IPS DF 6.9 (cell line): ENCODE measurements around the gene VAMP4.
"Not testable (repeated sequence)": the region's sequence is repeated elsewhere in the genome, so short reads cannot be mapped to it uniquely, and the experiment has no call there.

Experiments
- DNase-seq: peaks from one replicate; pipeline ENCODE4 v3.0.0-alpha.2; 2013; ENCODE audit warnings: low read depth, low spot score
- H3K27ac ChIP-seq: one replicate; pipeline ENCODE4 v1.5.1; 2013; ENCODE audit warnings: low read length, control low read depth
- H3K27me3 ChIP-seq: 2 replicates; pipeline ENCODE4 v1.6.1; 2013; ENCODE audit warnings: mild to moderate bottlenecking, low read length; ENCODE audit not compliant: control insufficient read depth, insufficient read depth
- H3K36me3 ChIP-seq: 2 replicates; pipeline ENCODE4 v1.6.1; 2013; ENCODE audit warnings: low read length; ENCODE audit not compliant: control insufficient read depth, insufficient read depth
- H3K4me1 ChIP-seq: 2 replicates; pipeline ENCODE4 v1.6.1; 2013; ENCODE audit warnings: low read length; ENCODE audit not compliant: control insufficient read depth, insufficient read depth
- H3K4me3 ChIP-seq: 2 replicates; pipeline ENCODE4 v1.5.1; 2013; ENCODE audit warnings: mild to moderate bottlenecking, low read length
- H3K9me3 ChIP-seq: 2 replicates; pipeline ENCODE4 v1.6.1; 2013; ENCODE audit warnings: low read length, inconsistent platforms; ENCODE audit not compliant: control insufficient read depth, insufficient read depth
- WGBS: extraction: QIAGEN DNeasy Blood & Tissue Kit; methylation state at CpG from one replicate; pipeline ENCODE4 v1.1.7; 2013; ENCODE audit warnings: mixed read lengths, missing lambda C conversion rate; ENCODE audit not compliant: insufficient read length, insufficient coverage; 5-methylcytosine and 5-hydroxymethylcytosine counted together

Gene VAMP4

GRCh38 chr1:171736196-171736595 lies 5.7 kb downstream of the VAMP4 start:
- no peaks in the 10 kb centered on the region for H3K9me3 ChIP-seq
- no peaks in the 10 kb centered on the region for H3K36me3 ChIP-seq
- DNase-seq: no peak
- no CpG with 5 or more reads among the region's 2 CpGs for WGBS
- no peaks in the 10 kb centered on the region for H3K27me3 ChIP-seq
- no peak overlapping the region for H3K4me3 ChIP-seq
- no peak overlapping the region for H3K27ac ChIP-seq
- H3K4me1 ChIP-seq: no peaks in the 10 kb centered on the region

GRCh38 chr1:171730052-171730451 lies 11.8 kb downstream of the VAMP4 start:
- Histone ChIP-seq H3K36me3 (no peaks in the 10 kb centered on the region), H3K4me3 (no peak overlapping the region), H3K27me3 (no peaks in the 10 kb centered on the region), H3K27ac (no peak overlapping the region), H3K9me3 (no peaks in the 10 kb centered on the region), H3K4me1 (no peaks in the 10 kb centered on the region)
- no peak for DNase-seq

- Histone ChIP-seq H3K4me1 (no peaks in the 10 kb centered on the region), H3K9me3 (no peaks in the 10 kb centered on the region), H3K27ac (no peak overlapping the region), H3K4me3 (no peak overlapping the region), H3K27me3 (no peaks in the 10 kb centered on the region), H3K36me3 (no peaks in the 10 kb centered on the region)
- DNase-seq: no peak
- no CpG with 5 or more reads among the region's 3 CpGs for WGBS
Measured at GRCh38 chr1:171727778-171728177, 14.1 kb downstream of the VAMP4 start.

GRCh38 chr1:171723180-171723579 lies 18.7 kb downstream of the VAMP4 start:
- no CpG with 5 or more reads among the region's 4 CpGs for WGBS
- H3K4me1 ChIP-seq, DNase-seq, H3K27ac ChIP-seq, H3K27me3 ChIP-seq, H3K9me3 ChIP-seq, H3K4me3 ChIP-seq, H3K36me3 ChIP-seq: not testable (repeated sequence)

- no peak for DNase-seq
- Histone ChIP-seq H3K27me3 (no peaks in the 10 kb centered on the region), H3K36me3 (no peaks in the 10 kb centered on the region), H3K27ac (no peak overlapping the region), H3K4me3 (no peak overlapping the region), H3K4me1 (no peaks in the 10 kb centered on the region), H3K9me3 (no peaks in the 10 kb centered on the region)
- no CpG with 5 or more reads among the region's 1 CpG for WGBS
Measured at GRCh38 chr1:171718848-171719247, 23.0 kb downstream of the VAMP4 start.

- no peaks in the 10 kb centered on the region for H3K27me3 ChIP-seq
- no peak for DNase-seq
- H3K4me1 ChIP-seq: no peaks in the 10 kb centered on the region
- 100% methylated on average over 1 of the region's 1 CpG for WGBS
- H3K36me3 ChIP-seq: no peaks in the 10 kb centered on the region
- no peak overlapping the region for H3K27ac ChIP-seq
- H3K4me3 ChIP-seq: no peak overlapping the region
- no peaks in the 10 kb centered on the region for H3K9me3 ChIP-seq
Measured at GRCh38 chr1:171718216-171718615, 23.6 kb downstream of the VAMP4 start.

- H3K27ac ChIP-seq: no peak overlapping the region
- no peaks in the 10 kb centered on the region for H3K9me3 ChIP-seq
- WGBS: no CpG with 5 or more reads among the region's 2 CpGs
- H3K4me1 ChIP-seq: no peaks in the 10 kb centered on the region
- DNase-seq: no peak
- no peak overlapping the region for H3K4me3 ChIP-seq
- H3K27me3 ChIP-seq: no peaks in the 10 kb centered on the region
- H3K36me3 ChIP-seq: no peaks in the 10 kb centered on the region
Measured at GRCh38 chr1:171717062-171717718, 24.7 kb downstream of the VAMP4 start.

- no peaks in the 10 kb centered on the region for H3K36me3 ChIP-seq
- no peak for DNase-seq
- no peak overlapping the region for H3K4me3 ChIP-seq
- 100% methylated on average over 1 of the region's 3 CpGs for WGBS
- H3K27ac ChIP-seq: no peak overlapping the region
- H3K9me3 ChIP-seq: no peaks in the 10 kb centered on the region
- H3K27me3 ChIP-seq: no peaks in the 10 kb centered on the region
- H3K4me1 ChIP-seq: no peaks in the 10 kb centered on the region
Measured at GRCh38 chr1:171716616-171717015, 25.2 kb downstream of the VAMP4 start.

GRCh38 chr1:171715813-171716251 lies 26.0 kb downstream of the VAMP4 start:
- Histone ChIP-seq H3K36me3 (no peaks in the 10 kb centered on the region), H3K4me3 (no peak overlapping the region), H3K4me1 (no peaks in the 10 kb centered on the region), H3K27me3 (no peaks in the 10 kb centered on the region), H3K27ac (no peak overlapping the region), H3K9me3 (no peaks in the 10 kb centered on the region)
- no peak for DNase-seq
- WGBS: no CpG with 5 or more reads among the region's 3 CpGs

- H3K27ac ChIP-seq: no peak overlapping the region
- H3K9me3 ChIP-seq: no peaks in the 10 kb centered on the region
- no CpG with 5 or more reads among the region's 1 CpG for WGBS
- DNase-seq: no peak
- no peaks in the 10 kb centered on the region for H3K27me3 ChIP-seq
- no peak overlapping the region for H3K4me3 ChIP-seq
- no peaks in the 10 kb centered on the region for H3K36me3 ChIP-seq
- no peaks in the 10 kb centered on the region for H3K4me1 ChIP-seq
Measured at GRCh38 chr1:171712341-171712740, 29.5 kb downstream of the VAMP4 start.

GRCh38 chr1:171711643-171712042 lies 30.2 kb downstream of the VAMP4 start:
- WGBS: no CpG with 5 or more reads among the region's 4 CpGs
- H3K4me3 ChIP-seq: no peak overlapping the region
- no peak overlapping the region for H3K27ac ChIP-seq
- no peaks in the 10 kb centered on the region for H3K27me3 ChIP-seq
- no peak for DNase-seq
- H3K36me3 ChIP-seq: no peaks in the 10 kb centered on the region
- no peaks in the 10 kb centered on the region for H3K4me1 ChIP-seq
- H3K9me3 ChIP-seq: no peaks in the 10 kb centered on the region
